Neural progenitor cell (in vitro differentiated cells): ENCODE results near the gene FMNL2.

Experiments used
- CTCF ChIP-seq: fragments of 200-600 bp; sonication (generic); IDR thresholded peaks from 2 replicates; pipeline ENCODE4 v1.5.1; 2017; ENCODE audit warnings: antibody characterized with exemption, mild to moderate bottlenecking
- EZH2 ChIP-seq: fragments of 200-600 bp; sonication (generic); IDR thresholded peaks from 2 replicates; pipeline ENCODE4 v1.6.1; 2017; ENCODE audit warnings: antibody characterized with exemption, mild to moderate bottlenecking, moderate library complexity
- EZH2phosphoT487 ChIP-seq: fragments of 200-600 bp; sonication (generic); IDR thresholded peaks from 2 replicates; pipeline ENCODE4 v1.6.1; 2017; ENCODE audit warnings: antibody characterized with exemption

- TF ChIP-seq CTCF (no peak), EZH2 (no peak), EZH2phosphoT487 (no peak)
These were observed 117.4 kb downstream of the FMNL2 start for GRCh38 chr2:152452256-152452973.
